ENCODE data around the gene CBR1.

The CBR1 gene

DNA sequence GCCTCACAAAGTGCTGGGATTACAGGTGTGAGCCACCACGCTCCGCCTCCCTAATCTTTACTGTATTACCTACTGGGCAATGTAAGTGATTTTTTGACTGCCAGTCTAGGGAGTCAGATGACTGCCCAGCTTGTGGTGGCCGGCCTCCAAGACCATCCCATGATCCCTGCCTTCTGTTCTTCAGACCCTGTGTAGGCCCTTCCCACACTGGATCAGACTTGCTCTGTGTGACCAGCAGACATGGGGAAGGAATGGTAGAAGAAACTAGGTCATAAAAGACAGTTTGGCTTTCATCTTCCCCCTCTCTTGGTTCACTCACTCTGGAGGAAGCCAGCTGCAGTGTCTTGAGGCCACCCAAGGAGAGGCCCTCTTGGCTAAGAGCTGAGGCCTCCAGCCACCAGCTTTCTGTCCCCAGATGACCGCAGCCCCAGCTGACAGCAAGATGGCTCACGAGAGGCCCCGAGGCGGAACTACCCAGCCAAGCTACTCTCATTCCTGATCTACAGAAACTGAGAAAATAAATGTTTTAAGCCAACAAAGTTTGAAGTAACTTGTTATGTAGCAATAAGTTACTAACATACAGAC, 50.6 kb downstream of the CBR1 start:
- no peak for DNase-seq

All from stimulated activated CD4-positive, alpha-beta T cell treated with anti-CD3 and anti-CD28 coated beads, Interleukin-2, amount 100 ng/mL, for 24 hours (primary cell).